ENCODE measurements around the gene KRTAP10-1. TPM values are rescaled to one million over a fixed set of nuclear protein-coding genes. Genes with fewer than 3 reads are reported as not detected.

The KRTAP10-1 gene
- total and polyA plus RNA-seq, 9 donors, result not detected

DNA sequence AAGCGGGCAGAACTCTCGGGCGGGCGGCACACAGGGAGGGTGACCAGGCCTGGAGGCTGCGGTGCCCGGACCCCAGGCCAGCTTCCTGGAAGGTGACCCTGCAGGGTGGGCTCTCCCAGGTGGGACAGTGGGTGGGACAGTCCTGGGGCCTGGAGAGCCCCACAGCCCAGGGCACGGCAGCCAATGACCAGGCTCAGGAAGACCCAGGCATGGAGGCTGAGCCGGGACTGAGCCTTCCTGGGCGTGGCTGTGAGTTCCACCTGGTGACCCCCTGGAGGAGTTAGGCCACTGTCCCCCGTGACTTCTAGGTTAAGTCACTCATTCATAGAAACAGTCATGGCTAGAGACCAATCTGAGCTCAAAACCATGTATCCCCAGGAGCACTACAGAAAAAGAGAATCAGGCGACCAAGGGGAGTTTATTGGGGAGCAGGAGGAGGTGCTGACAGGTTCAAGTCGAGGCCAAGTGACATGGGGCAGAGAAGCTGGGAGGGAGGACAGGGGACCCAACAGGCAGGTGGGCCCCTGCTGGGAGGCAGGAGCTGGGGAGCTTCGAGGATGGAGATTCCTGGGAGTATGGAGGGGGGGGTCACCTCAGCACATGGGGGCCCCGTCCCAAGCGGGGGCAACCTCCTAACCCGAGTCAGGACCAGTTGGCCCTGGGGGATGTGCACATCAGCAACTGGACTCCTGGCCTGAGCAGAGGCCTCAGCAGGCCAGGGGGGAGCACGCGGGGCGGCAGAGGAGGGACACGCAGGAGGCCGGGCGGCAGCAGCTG is 39.2 kb upstream of the KRTAP10-1 start:
- no peak for TF ChIP-seq POLR2A (IDR thresholded peaks at IDR 0.05)
- TF ChIP-seq, protein P1, sequence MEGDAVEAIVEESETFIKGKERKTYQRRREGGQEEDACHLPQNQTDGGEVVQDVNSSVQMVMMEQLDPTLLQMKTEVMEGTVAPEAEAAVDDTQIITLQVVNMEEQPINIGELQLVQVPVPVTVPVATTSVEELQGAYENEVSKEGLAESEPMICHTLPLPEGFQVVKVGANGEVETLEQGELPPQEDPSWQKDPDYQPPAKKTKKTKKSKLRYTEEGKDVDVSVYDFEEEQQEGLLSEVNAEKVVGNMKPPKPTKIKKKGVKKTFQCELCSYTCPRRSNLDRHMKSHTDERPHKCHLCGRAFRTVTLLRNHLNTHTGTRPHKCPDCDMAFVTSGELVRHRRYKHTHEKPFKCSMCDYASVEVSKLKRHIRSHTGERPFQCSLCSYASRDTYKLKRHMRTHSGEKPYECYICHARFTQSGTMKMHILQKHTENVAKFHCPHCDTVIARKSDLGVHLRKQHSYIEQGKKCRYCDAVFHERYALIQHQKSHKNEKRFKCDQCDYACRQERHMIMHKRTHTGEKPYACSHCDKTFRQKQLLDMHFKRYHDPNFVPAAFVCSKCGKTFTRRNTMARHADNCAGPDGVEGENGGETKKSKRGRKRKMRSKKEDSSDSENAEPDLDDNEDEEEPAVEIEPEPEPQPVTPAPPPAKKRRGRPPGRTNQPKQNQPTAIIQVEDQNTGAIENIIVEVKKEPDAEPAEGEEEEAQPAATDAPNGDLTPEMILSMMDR (IDR thresholded peaks at IDR 0.05), result no peak
- TF ChIP-seq EP300 (IDR thresholded peaks at IDR 0.05), result no peak
- Histone ChIP-seq H3K9me3 (no peaks in the 10 kb centered on the region), H3K36me3 (no peaks in the 10 kb centered on the region), H3K27ac (no peak overlapping the region), H3K4me3 (no peak overlapping the region), H3K4me1 (ENCODE audit: insufficient read depth) (no peaks in the 10 kb centered on the region), H3K27me3 (no peaks in the 10 kb centered on the region)
- DNase-seq, result no peak
- intact Hi-C loops (cut with DNase I), result no loop called here
- 68 to 74% (median 71%) methylated on average over 19 to 22 of the region's 22 CpGs for WGBS, 3 donors

- WGBS, 3 donors, result 91 to 96% (median 92%) methylated on average over 17 of the region's 17 CpGs
- intact Hi-C loops (cut with DNase I), result no loop called here
- H3K27ac ChIP-seq, result no peak overlapping the region
- TF ChIP-seq, protein P1 (IDR thresholded peaks at IDR 0.05), result no peak
- no peak for TF ChIP-seq EP300 (IDR thresholded peaks at IDR 0.05)
- TF ChIP-seq POLR2A (IDR thresholded peaks at IDR 0.05), result no peak
- no peaks in the 10 kb centered on the region for H3K27me3 ChIP-seq
- H3K36me3 ChIP-seq, result no peaks in the 10 kb centered on the region
- peak in 1 of 5 donors; percentile 7 for DNase-seq
- H3K4me1 ChIP-seq (ENCODE audit: insufficient read depth), result no peaks in the 10 kb centered on the region
- H3K4me3 ChIP-seq, result no peak overlapping the region
- no peaks in the 10 kb centered on the region for H3K9me3 ChIP-seq
These were observed 38.5 kb upstream of the KRTAP10-1 start for GRCh38 chr21:44578371-44579055.

GRCh38 chr21:44576025-44576420 is 36.0 kb upstream of the KRTAP10-1 start:
- no peak for DNase-seq
- intact Hi-C loops (cut with DNase I), result no loop called here
- H3K36me3 ChIP-seq, result no peaks in the 10 kb centered on the region
- H3K27ac ChIP-seq, result no peak overlapping the region
- H3K4me1 ChIP-seq (ENCODE audit: insufficient read depth), result no peaks in the 10 kb centered on the region
- TF ChIP-seq, protein P1 (IDR thresholded peaks at IDR 0.05), result no peak
- TF ChIP-seq EP300 (IDR thresholded peaks at IDR 0.05), result no peak
- TF ChIP-seq POLR2A (IDR thresholded peaks at IDR 0.05), result no peak
- H3K9me3 ChIP-seq, result no peaks in the 10 kb centered on the region
- 82 to 85% (median 84%) methylated on average over 10 of the region's 10 CpGs for WGBS, 3 donors
- no peak overlapping the region for H3K4me3 ChIP-seq
- no peaks in the 10 kb centered on the region for H3K27me3 ChIP-seq

- DNase-seq, result no peak
- Histone ChIP-seq H3K9me3 (no peaks in the 10 kb centered on the region), H3K36me3 (no peaks in the 10 kb centered on the region), H3K27me3 (no peaks in the 10 kb centered on the region), H3K4me3 (no peak overlapping the region), H3K4me1 (ENCODE audit: insufficient read depth) (no peaks in the 10 kb centered on the region), H3K27ac (no peak overlapping the region)
- TF ChIP-seq, protein P1 (IDR thresholded peaks at IDR 0.05), result no peak
- TF ChIP-seq EP300 (IDR thresholded peaks at IDR 0.05), result no peak
- no peak for TF ChIP-seq POLR2A (IDR thresholded peaks at IDR 0.05)
- intact Hi-C loops (cut with DNase I), result no loop called here
- 78 to 86% (median 79%) methylated on average over 18 to 20 of the region's 20 CpGs for WGBS, 3 donors
These were observed 35.5 kb upstream of the KRTAP10-1 start for GRCh38 chr21:44575307-44576024.

All from ovary (tissue), 9 donors.